SHP77 treated with DMSO at 0.1 percent for 48 hours (cell line): ENCODE data around the gene LEUTX.

Experiments
- DNase-seq: peaks from one replicate; lab custom pipeline; 2025; lab: John Stamatoyannopoulos, UW

The LEUTX gene

DNA sequence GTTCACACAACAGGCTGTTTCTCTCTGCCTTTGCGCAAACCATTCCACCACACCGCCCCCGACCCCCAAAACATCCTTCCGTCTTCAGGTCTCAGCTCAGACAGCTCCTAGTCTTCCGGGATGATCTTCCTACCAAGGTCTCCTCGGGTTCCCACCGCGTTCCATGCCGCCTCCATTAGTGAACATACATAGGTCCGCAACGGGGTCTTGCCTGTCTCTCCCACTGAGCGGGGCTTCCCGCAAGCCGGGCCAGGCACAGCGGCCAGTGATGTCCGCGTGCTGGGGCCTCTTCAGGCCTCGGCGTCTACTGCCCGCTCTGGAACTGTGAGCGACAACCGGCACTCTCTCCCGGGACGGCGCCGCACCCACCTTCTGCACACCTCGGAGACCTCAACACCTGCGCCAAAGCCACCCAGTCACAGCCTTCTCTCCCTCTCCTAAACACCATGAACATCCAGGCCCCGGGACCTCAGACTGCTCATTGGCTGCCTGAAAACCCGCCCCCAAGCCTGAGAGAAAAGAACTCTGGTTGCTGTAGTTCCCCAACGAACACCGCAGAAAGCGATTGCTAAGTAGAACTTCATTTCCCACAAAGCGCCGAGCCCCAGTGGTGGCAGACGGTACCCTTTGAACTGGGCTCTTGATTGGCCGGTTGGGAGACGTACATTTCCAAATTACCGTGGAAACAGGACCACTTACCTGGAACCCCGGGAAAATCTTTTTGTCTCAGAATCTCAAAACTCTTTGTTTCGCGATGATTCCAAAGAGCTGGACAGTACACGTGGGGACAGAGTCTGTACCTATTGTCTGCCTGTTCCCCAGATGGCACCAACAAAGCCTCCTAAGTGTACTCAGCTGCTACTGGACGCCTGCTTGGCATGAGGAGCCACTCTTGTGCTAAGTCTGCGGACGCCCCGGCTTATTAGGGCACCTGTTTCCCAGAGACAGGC, 45.8 kb downstream of the LEUTX start:
- DNase-seq, result peak; percentile 100

DNA sequence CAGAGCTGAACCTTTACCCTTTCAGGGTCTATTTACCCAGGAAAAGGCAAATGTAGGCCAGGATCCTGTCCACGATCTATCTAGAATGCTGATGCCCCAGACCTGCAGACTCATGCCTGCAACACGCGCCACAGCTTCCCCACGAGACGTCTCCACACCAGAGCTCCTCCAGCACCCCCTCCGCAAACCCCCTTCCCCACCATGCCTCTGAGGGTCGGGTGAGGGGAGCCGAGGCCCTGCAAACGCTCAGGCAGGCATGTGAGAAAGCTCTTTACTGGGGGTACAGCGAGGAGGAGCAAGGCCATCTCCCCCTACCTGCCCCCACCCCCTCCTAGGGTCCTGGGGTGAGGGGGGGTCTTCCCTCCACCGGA, 46.4 kb downstream of the LEUTX start:
- DNase-seq, result no peak

DNA sequence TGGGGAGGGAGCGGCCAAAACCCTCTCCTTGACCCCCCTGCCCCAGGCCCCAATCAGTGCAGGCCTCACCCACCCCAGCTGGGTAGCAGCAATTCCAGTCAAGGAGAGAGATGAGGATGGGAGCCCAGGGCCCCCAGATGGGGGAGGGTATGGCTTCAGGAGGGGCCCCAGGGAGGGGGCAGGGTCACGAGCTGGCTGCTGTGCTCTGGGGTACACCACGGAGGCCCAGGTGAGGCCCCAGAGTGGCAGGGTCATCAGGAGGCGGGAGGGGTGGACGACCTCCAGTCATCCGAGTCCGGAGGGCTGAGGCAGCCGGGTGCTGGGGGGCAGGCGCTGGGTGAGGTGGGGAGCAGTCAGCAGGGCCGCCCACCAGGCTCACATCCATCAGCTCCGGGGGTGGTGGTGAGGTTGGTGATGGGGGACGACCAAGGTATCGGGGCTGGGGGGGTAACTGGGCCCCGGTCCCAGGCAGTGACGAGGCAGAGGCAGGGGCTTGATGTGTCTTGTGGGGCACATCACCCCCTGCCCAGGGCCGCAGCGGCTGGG, 47.0 kb downstream of the LEUTX start:
- DNase-seq, result no peak

DNA sequence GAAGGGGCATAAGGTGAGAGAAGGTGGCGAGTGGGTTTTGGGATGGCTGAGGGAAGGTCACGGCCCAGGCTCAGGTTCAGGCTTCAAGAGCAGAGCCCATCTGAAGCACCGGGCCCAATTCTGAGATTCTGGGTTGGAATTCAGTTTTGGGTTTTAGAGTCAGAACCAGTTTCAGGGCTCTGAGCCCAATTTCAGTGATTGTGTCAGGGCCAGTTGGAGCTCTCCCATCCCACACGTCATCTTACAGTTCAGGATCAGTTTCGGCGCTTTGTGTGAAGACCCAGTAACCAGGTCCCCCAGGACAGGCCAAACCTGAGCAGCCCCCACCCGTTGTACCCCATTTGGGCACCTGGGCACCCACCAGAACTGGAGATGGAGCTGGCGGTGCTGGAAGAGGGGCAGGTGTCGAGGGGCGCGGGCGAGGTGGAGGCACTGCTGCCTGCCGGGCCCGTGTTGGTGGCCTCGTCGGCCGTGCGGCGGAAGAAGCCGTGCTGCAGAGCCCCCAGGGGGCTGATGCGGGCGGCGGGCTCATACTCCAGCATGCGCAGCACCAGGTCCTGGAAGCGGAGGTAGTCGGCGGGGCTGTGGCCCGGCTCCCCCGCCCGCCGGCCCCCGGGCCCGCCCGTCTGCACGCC, 47.8 kb downstream of the LEUTX start:
- DNase-seq, result no peak

DNA sequence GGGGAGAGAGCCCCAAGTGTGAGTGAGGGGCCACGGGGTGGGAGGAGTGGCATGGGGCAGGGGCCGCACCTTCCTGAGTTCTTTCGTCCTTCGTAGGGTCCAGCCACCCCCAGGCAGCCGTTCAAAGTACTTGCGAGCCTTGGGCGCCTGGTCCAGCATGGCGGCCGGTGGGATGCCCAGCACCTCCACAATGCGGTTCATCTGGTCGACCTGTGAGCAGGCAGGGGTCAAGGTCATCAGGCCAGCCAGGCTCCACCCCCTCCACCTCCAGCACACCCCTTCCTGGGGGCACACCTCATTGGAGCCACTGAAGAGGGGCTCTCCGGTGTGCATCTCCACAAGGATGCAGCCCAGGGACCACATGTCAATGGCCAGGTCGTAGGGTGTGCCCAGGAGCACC, 48.6 kb downstream of the LEUTX start:
- no peak for DNase-seq

DNA sequence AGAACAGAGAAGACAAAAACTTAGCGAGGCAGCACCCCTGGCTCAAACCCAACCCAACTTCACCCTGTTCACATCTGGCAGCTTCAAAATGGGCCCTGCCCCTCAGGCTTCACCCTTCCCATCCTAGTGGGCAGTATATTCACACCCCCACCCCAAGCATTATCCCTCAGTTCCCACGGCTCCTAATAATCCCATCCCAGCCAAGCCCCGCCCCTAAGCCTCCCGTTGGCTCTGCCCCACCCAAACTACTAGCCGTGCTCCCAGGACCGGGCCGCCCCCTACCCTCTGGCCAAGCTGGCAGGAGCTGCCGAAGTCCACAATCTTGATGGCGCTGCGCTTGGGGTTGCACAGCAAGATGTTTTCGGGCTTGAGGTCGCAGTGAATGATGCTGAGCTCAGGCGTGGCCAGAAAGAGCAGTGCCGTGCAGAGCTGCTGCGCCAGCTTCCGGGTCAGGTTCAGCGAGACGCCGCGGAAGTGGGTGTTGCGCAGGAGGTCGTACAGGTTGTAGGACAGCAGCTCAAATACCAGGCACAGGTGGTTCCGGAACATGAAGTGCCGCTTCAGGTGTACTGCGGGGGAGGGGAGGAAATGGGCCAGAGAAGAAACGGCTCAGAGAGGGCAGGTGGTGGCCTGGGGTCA, 49.5 kb downstream of the LEUTX start:
- DNase-seq, result peak; percentile 65

DNA sequence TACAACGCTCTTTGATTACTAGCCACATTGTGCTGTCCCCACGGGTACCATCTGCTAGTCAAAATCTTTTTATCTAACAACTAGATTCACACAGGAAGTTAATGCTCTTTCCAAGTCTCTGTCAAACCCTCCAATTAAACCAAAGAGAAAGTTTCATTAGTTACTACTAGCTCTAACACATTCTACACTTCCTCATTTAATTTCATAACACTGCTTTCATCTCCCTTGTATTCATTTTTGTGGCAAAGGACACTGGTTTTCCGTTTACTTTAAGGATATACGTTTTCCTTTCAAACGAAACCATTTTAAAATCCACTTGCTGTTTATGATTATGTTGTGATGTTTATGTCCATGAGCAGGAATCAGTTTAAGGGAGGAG, 50.0 kb downstream of the LEUTX start:
- DNase-seq, result no peak

DNA sequence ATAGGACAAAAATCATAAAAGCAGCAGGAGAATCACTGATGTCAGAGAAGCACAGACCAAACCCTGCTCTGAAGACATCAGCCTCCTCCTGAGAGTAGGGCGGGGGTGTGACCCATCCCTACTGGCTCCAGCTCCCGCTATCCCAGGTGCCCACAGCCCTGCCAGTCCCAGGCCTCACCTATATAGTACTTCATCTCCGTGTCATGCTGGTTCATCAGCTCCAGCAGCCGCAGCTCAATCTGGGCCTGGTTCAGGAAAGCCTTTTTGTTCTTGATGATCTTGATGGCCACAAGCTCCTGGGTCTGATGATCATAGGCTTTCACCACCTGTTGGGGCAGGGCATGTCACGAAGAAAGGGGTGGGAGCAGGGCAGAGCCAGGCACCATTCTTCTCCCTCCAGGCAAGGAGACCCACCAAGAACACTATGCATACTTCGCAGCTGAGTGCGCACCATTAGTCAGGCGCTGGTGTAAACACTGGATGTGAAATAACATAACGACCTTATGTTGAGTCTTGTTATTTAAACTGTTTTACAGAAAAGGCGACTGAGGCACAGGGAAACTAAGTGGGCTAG, 51.1 kb downstream of the LEUTX start:
- no peak for DNase-seq

DNA sequence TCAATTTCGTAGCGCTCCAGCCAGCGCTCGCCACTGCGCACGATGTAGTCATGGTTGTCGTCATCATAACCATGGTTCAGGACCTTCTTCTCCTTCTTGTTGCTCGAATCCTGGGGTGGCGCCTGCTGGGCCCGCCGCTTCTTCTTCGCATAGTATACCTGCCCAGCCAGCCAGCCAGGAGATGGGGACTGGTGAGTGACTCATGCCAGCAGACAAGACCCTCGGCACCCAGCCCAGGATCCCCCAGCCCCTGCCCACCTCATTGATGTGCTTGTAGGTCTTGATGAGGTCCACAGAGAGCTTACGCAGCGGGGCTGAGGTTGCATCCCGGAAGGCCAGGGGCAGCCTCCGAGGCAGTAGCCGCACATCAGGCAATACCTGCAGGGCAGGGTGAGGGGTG, 51.8 kb downstream of the LEUTX start:
- DNase-seq, result no peak

DNA sequence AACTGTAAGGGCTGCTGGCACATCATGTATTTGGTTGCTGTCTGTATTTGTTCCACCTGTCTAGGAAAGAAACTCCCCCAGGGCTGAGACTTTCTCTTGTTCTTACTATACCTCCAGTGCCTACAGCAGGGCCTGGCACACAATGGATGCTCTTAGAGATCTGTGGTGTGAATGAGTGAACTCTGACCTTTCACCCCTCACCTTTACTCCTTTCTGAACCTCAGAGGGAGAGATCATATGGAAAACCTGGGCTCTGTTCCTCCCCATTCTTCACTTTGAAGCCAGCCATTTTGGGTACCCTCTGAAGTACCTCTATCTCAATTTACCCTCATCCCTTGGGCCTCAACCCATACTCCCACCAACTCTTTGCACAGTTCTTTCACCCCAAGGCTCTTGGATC, 52.2 kb downstream of the LEUTX start:
- no peak for DNase-seq

DNA sequence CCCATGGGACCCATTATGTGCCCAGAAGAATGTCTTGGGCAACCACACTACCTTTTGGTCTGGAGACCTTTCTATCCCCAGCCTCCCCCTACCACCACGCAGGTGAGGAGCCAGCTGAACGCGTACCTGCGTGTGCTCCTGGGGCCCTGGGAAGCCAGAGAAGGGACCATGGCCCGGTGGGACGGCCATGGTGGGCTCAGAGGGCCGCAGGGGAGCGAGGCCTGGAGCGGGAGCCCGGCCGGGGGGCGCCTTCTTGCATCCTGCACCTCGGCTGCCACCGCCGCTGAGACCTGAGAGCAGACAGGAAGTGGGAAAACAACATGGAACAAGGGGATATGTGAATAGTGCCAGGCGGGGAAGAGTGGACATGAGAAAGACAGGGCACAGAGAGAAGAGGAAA, 53.0 kb downstream of the LEUTX start:
- no peak for DNase-seq

DNA sequence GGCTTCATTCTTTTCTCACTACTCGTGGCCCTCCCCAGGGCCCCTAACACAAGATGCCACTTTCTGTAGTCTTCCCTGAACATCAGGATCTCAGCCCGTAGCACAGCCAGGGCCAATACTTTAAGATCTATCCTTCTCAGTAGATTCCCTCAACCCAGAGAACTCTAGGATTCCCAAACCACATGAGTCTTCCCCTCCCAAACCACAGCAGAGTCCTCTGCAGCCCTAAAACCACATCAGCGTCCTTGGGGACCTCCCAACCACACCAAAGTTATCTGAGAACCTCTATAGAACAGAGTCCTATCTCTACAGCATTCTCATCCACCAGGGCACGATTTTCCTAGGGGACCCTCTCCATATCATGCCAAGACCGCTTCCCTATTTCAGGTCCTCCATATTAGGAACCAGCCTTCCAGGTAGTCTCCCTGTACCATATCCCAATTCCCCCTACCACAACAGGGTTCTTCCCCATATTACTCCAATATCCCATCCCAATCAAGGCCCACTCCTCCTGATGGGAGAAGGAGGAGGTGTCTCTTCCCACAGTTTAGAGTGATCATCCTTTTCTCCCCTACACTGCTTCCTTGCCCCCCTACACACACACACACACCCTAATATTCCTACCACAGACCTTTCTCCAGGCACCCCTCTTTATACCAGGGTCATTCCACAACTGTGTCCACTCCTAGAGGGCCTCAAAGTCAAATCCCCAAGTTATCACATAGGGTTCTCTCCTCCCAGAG, 53.9 kb downstream of the LEUTX start:
- DNase-seq, result no peak

DNA sequence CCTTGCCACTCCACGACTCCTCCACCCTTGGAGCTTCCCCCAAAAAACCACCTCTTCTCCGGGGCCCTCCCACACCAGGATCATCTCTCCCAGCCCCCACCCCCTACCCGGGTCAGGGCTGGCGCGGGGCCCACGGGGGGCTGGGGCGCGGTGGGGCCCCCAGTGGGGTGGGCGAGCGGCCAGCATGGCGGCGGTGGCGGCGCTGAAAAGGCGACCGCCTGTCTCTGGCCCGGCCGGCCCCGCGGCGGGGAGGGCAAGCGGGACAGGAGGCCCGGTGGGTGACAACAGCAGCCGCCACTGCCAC, 54.5 kb downstream of the LEUTX start:
- no peak for DNase-seq

DNA sequence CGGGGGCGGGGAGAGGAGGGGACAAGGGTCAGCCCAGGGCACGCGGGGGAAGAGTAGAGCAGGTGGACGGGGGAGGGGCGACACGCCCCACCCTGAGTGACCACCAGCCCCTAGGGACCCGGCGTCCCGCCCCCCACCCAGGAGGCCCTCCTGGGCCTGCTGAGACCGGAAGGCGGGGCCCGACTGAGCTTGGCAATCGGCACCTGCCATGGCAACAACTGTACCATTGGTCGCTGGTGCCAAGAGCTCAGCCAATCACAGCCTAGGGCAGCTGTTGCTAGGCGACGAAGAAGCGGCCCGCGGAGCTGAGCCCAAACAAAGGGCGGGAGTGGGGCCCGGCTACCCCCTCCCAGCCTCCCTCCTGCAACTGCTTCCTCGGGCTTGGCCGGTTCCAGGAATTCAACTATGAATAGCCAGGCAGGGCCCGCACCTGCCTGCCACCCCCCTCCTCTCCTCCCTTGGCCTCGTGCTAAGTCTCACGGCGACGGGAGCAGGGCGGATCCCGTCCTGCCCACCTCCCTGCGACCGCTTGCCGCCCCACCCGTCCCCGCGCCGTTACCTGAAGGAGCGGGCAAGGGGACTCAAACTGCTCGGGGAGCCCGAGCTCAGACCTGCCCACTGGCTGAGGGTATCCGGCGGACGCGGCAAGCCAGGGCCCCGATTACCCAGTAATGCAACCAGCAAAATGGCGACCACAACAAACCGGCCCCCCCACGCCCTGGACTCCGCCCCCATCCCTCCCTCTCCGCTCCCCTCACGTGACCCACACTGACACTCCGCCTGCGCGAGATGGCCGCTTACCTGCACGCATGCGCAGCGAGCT, 55.0 kb downstream of the LEUTX start, which contains the start of gene DYRK1B:
Gene DYRK1B, minus strand, starts transcription at position 699 of the 823 bp plus-strand sequence. CDS start 2,295 bp downstream, outside the sequence.
- peak; percentile 98 for DNase-seq

DNA sequence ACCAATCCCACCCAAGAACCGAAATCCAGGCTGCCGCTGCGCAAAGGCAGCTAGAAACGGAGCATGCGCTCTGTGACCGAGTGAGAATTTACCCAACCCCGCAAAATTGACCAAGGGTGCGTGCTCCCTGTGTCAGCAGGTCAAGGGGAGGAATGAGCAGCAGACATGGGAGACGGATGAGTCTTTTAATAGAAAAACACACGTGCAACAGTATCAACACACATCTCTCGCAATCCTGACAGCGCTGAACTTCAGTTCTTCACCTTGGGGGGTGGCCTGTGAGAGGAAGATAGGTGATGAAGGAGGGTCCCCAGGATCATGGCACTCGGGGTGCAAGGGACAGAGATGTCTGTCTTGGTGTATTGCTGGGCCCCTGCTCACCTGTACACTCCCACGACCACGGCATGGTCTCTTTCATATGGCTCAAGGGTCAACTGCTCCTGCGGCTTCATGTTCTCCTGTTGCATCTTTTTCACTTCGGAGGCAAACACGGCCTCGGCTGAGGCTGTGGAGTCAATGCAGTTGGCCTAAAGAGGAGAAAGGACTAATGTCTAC, 55.7 kb downstream of the LEUTX start:
- no peak for DNase-seq
